Hepatocyte (in vitro differentiated cells): ENCODE results near the gene CELF5.

ENCODE experiments used
- EZH2 ChIP-seq: fragments of 200-600 bp; sonication (generic); IDR thresholded peaks from 2 replicates; pipeline ENCODE4 v1.6.1; 2016; ENCODE audit warnings: antibody characterized with exemption, mild to moderate bottlenecking, borderline replicate concordance
- EZH2phosphoT487 ChIP-seq: fragments of 200-600 bp; sonication (generic); IDR thresholded peaks from one replicate; pipeline ENCODE4 v1.6.1; 2018; ENCODE audit warnings: antibody characterized with exemption, mild to moderate bottlenecking, low read depth, moderate library complexity; ENCODE audit not compliant: unreplicated experiment, severe bottlenecking
- TF ChIP-seq, protein P1 (sequence below): fragments of 200-600 bp; sonication (generic); IDR thresholded peaks from 2 replicates; pipeline ENCODE4 v1.5.1; 2016; ENCODE audit warnings: antibody characterized with exemption, mild to moderate bottlenecking; ENCODE audit not compliant: poor library complexity

GRCh38 chr19:3229888-3230496, 5.5 kb downstream of the CELF5 start:
- TF ChIP-seq, protein P1, sequence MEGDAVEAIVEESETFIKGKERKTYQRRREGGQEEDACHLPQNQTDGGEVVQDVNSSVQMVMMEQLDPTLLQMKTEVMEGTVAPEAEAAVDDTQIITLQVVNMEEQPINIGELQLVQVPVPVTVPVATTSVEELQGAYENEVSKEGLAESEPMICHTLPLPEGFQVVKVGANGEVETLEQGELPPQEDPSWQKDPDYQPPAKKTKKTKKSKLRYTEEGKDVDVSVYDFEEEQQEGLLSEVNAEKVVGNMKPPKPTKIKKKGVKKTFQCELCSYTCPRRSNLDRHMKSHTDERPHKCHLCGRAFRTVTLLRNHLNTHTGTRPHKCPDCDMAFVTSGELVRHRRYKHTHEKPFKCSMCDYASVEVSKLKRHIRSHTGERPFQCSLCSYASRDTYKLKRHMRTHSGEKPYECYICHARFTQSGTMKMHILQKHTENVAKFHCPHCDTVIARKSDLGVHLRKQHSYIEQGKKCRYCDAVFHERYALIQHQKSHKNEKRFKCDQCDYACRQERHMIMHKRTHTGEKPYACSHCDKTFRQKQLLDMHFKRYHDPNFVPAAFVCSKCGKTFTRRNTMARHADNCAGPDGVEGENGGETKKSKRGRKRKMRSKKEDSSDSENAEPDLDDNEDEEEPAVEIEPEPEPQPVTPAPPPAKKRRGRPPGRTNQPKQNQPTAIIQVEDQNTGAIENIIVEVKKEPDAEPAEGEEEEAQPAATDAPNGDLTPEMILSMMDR = no peak
- TF ChIP-seq EZH2 (no peak), EZH2phosphoT487 (no peak)
